Adrenal gland (tissue), 12 donors: Measurements from ENCODE around the gene CCDC148. TPM values are rescaled to one million over a fixed set of nuclear protein-coding genes. Genes with fewer than 3 reads are reported as not detected.

Source experiments
- DNase-seq, 7 donors: peaks; one replicate each; pipeline ENCODE4 v3.0.0-alpha.2; 2019 to 2020
- H3K27ac ChIP-seq, 5 donors: fragments of 200-600 bp; sonication (generic) in 4 of 5; 1 replicate in 3 of 5; 2 replicates in 2 of 5; pipeline versions ENCODE4 v1.5.1 to v1.8.0; 2016 to 2020; ENCODE audit warnings: mild to moderate bottlenecking in 1 of 5
- H3K27me3 ChIP-seq: fragments of 200-600 bp; 2 replicates; pipeline ENCODE4 v1.8.0; 2021
- H3K36me3 ChIP-seq, 2 donors: fragments of 200-600 bp; replicated peaks in 1 of 2; 1 replicate in 1 of 2; 2 replicates in 1 of 2; pipeline versions ENCODE4 v1.5.1 to v1.8.0; 2018 to 2022
- H3K4me1 ChIP-seq, 2 donors: fragments of 200-600 bp; replicated peaks in 1 of 2; 1 replicate in 1 of 2; 2 replicates in 1 of 2; pipeline versions ENCODE4 v1.5.1 to v1.8.0; 2018 to 2021
- H3K4me3 ChIP-seq, 4 donors: fragments of 200-600 bp; sonication (generic) in 3 of 4; one replicate each; pipeline ENCODE4 v1.5.1; 2016 to 2018
- H3K9me3 ChIP-seq, 3 donors: fragments of 200-600 bp; sonication (generic) in 1 of 3; replicated peaks in 1 of 3; 1 replicate in 2 of 3; 2 replicates in 1 of 3; pipeline versions ENCODE4 v1.5.1 to v1.8.0; 2016 to 2021
- CTCF ChIP-seq, 6 experiments: fragments of 450-650 bp in 4 of 6; fragments of 200-600 bp in 2 of 6; sonication (generic) in 1 of 6; IDR thresholded peaks; 1 replicate in 5 of 6; 2 replicates in 1 of 6; pipeline versions ENCODE4 v1.5.1 to v1.8.0; 2016 to 2021; ENCODE audit warnings: antibody characterized with exemption in 6 of 6, mild to moderate bottlenecking in 2 of 6, moderate library complexity in 1 of 6
- POLR2A ChIP-seq, 2 donors: fragments of 450-650 bp; IDR thresholded peaks; one replicate each; pipeline ENCODE4 v1.6.1; 2017; ENCODE audit warnings: antibody characterized with exemption in 2 of 2, mild to moderate bottlenecking in 2 of 2, moderate library complexity in 1 of 2
- WGBS, 4 donors: extraction: QIAGEN DNeasy Blood & Tissue Kit in 2 of 4; methylation state at CpG; one replicate each; pipeline versions ENCODE4 v1.1.5 to v1.1.7; 2013 to 2017; 5-methylcytosine and 5-hydroxymethylcytosine counted together
- intact Hi-C, 2 donors: fragments of 100-400 bp; cut with DNase I; formaldehyde crosslinking; loops; one replicate each; pipeline versions ENCODE4 v1.14.1 to v1.15.0; 2022 to 2023
- polyA plus RNA-seq, 3 donors: library from polyadenylated mRNA; stranded (reverse); fragments of 200-250 nt in 2 of 3; fragments of 350-450 nt in 1 of 3; fragmentation: Illumina TruSeq in 1 of 3; extraction: RNeasy Lipid Tissue Mini Kit (QIAGEN cat#74804) in 1 of 3; gene quantifications; one replicate each; pipeline ENCODE4 v1.2.3, GENCODE V29; 2013 to 2014
- total RNA-seq, 9 donors: library from RNA; depleted of rRNA in 4 of 9; stranded (reverse); fragments of >200 nt in 4 of 9; fragments of 120-200 nt in 1 of 9; fragmentation: NEBNext Ultra II Directional in 1 of 9; extraction: Animal tissue kit (Norgen Biotek cat#: 25700) in 1 of 9; gene quantifications; one replicate each; pipeline versions ENCODE4 v1.1.0 to v1.2.4, GENCODE V29; 2013 to 2023
- donor health status: healthy with polysubstance abuse.
- donor health status: Bipolar disorder and iron deficiency.
- donor health status: DM: yes; HTN: yes; CAD: no.
- donor health status: DM: no; HTN: no; CAD: no.
- donor health status: DM: no; HTN: no; CAD: no.
- donor health status: DM: yes; HTN: yes; CAD: no.

Gene CCDC148
- total and polyA plus RNA-seq, 12 donors = 0.24 to 1.6 (median 0.56) TPM; not detected in 2

- Histone ChIP-seq H3K9me3 (no peaks in the 10 kb centered on the region), H3K36me3 (no peaks in the 10 kb centered on the region), H3K27ac (no peak overlapping the region), H3K4me1 (peaks cover 0 to 15% of the 10 kb centered on the region in 2 donors), H3K4me3 (no peak overlapping the region), H3K27me3 (no peaks in the 10 kb centered on the region)
- peak in 3 of 7 donors; percentile 16 to 39 (median 29) for DNase-seq
- no peak for TF ChIP-seq CTCF (IDR thresholded peaks at IDR 0.05)
- TF ChIP-seq POLR2A (IDR thresholded peaks at IDR 0.05) = no peak
- intact Hi-C loops = no loop called here
Observed at GRCh38 chr2:158487419-158487818, 30.9 kb upstream of the CCDC148 start.

- no peaks in the 10 kb centered on the region for H3K36me3 ChIP-seq
- H3K4me1 ChIP-seq = peaks cover 0 to 15% of the 10 kb centered on the region in 2 donors
- no peak overlapping the region for H3K4me3 ChIP-seq
- no peaks in the 10 kb centered on the region for H3K9me3 ChIP-seq
- TF ChIP-seq CTCF (IDR thresholded peaks at IDR 0.05) (no peak), POLR2A (IDR thresholded peaks at IDR 0.05) (no peak)
- H3K27ac ChIP-seq = no peak overlapping the region
- DNase-seq = no peak
- WGBS, 4 donors = 74 to 83% (median 78%) methylated on average over 5 of the region's 5 CpGs
- intact Hi-C loops = no loop called here
- no peaks in the 10 kb centered on the region for H3K27me3 ChIP-seq
Observed at GRCh38 chr2:158486970-158487325, 30.4 kb upstream of the CCDC148 start.

- Histone ChIP-seq H3K27me3 (no peaks in the 10 kb centered on the region), H3K36me3 (no peaks in the 10 kb centered on the region), H3K4me1 (peaks cover 0 to 15% of the 10 kb centered on the region in 2 donors), H3K4me3 (no peak overlapping the region), H3K27ac (no peak overlapping the region), H3K9me3 (no peaks in the 10 kb centered on the region)
- no peak for DNase-seq
- no peak for TF ChIP-seq CTCF (IDR thresholded peaks at IDR 0.05)
- no peak for TF ChIP-seq POLR2A (IDR thresholded peaks at IDR 0.05)
- intact Hi-C loops = no loop called here
- 87 to 91% (median 89%) methylated on average over 3 of the region's 3 CpGs for WGBS, 4 donors
Observed at GRCh38 chr2:158486150-158486969, 29.8 kb upstream of the CCDC148 start.

GRCh38 chr2:158484892-158485556 is 28.5 kb upstream of the CCDC148 start:
- Histone ChIP-seq H3K4me1 (peaks cover 0 to 15% of the 10 kb centered on the region in 2 donors), H3K9me3 (no peaks in the 10 kb centered on the region), H3K27ac (no peak overlapping the region), H3K36me3 (no peaks in the 10 kb centered on the region), H3K27me3 (no peaks in the 10 kb centered on the region), H3K4me3 (no peak overlapping the region)
- TF ChIP-seq POLR2A (IDR thresholded peaks at IDR 0.05) (no peak), CTCF (IDR thresholded peaks at IDR 0.05) (no peak)
- intact Hi-C loops = no loop called here
- no peak for DNase-seq
- WGBS, 4 donors = 80 to 86% (median 84%) methylated on average over 8 of the region's 8 CpGs
